Measurements from ENCODE around the gene RC3H2. TPM values are rescaled to one million over a fixed set of nuclear protein-coding genes. Genes with fewer than 3 reads are reported as not detected.

RC3H2 gene
- total and polyA plus RNA-seq, 10 of the 15 experiments (the other 5 are each of a cell fraction or from before 2014, with no cell fraction given) = 7.2 to 25.5 (median 16.1) TPM

GRCh38 chr9:122897969-122898368 lies 7.2 kb downstream of the RC3H2 start (continued):
- TF ChIP-seq WRNIP1 (IDR thresholded peaks at IDR 0.05; ENCODE audit: borderline replicate concordance, low read depth, low read length) = no peak
- TF ChIP-seq ASH2L (IDR thresholded peaks at IDR 0.05; ENCODE audit: borderline replicate concordance, low read depth) = no peak
- TF ChIP-seq POLR2A (IDR thresholded peaks at IDR 0.05; ENCODE audit: low read depth, low read length) = no peak

GRCh38 chr9:122888480-122888879 lies 16.7 kb downstream of the RC3H2 start:
- H3K4me3 ChIP-seq = no peak overlapping the region
- no peak overlapping the region for H3K4me2 ChIP-seq (ENCODE audit: control insufficient read depth, insufficient read depth)
- H3K27ac ChIP-seq (ENCODE audit: control insufficient read depth, insufficient read depth) = no peak overlapping the region
- no peak for ATAC-seq
- H3K36me3 ChIP-seq (ENCODE audit: control insufficient read depth in 2 of 2, insufficient read depth in 2 of 2, low read length in 1 of 2) = peaks cover 2 to 27% of the 10 kb centered on the region in 2 experiments
- intact Hi-C loops (cut with micrococcal nuclease; ENCODE audit: unreplicated experiment) = no loop called here
- no peak for TF ChIP-seq SPI1 (IDR thresholded peaks at IDR 0.05; ENCODE audit: borderline replicate concordance, insufficient read depth, low read depth, low read length)
- H4K20me1 ChIP-seq (ENCODE audit: control insufficient read depth, insufficient read depth) = no peaks in the 10 kb centered on the region
- ChIA-PET SMC1A (ENCODE audit: uncharacterized antibody, unreplicated experiment) (no interaction called here), POLR2A (interaction anchor here (1.5 kb wide), 1 partner anchor 15 kb away, joined by 5 read pairs; no protein-coding TSS in a partner anchor), RAD21 (ENCODE audit: unreplicated experiment) (no interaction called here), CTCF (no interaction called here)
- no peaks in the 10 kb centered on the region for H3K27me3 ChIP-seq (replicated peaks in 1 of 2; ENCODE audit: control insufficient read depth in 2 of 2, insufficient read depth in 2 of 2, low read length in 1 of 2)
- no peak overlapping the region for H2AFZ ChIP-seq (ENCODE audit: control insufficient read depth, low read depth, low read length)
- H3K4me1 ChIP-seq (ENCODE audit: control insufficient read depth, insufficient read depth, low read length) = no peaks in the 10 kb centered on the region
- WGBS (ENCODE audit: insufficient coverage, insufficient replicate concordance, low lambda C conversion rate, missing lambda C conversion rate) = 64% methylated on average over 3 of the region's 3 CpGs
- TSS peak; percentile 34 for BruUV-seq (replicated peaks)
- in situ Hi-C loops (cut with MboI) = no loop called here
- H3K79me2 ChIP-seq (ENCODE audit: control insufficient read depth, insufficient read depth, low read length) = no peaks in the 10 kb centered on the region
- no peak for FAIRE-seq
- no peak overlapping the region for H3K9ac ChIP-seq (ENCODE audit: control insufficient read depth, insufficient read depth, low read length)
- DNase-seq (ENCODE audit: low read depth, low spot score) = no peak
- H3K9me3 ChIP-seq (replicated peaks; ENCODE audit: control insufficient read depth, insufficient read depth, low read length) = no peaks in the 10 kb centered on the region

GRCh38 chr9:122883125-122883524 lies 22.0 kb downstream of the RC3H2 start:
- Histone ChIP-seq H2AFZ (ENCODE audit: control insufficient read depth, low read depth, low read length) (no peak overlapping the region), H4K20me1 (ENCODE audit: control insufficient read depth, insufficient read depth) (no peaks in the 10 kb centered on the region), H3K27ac (ENCODE audit: control insufficient read depth, insufficient read depth) (no peak overlapping the region), H3K36me3 (ENCODE audit: control insufficient read depth in 2 of 2, insufficient read depth in 2 of 2, low read length in 1 of 2) (peaks cover 6 to 36% of the 10 kb centered on the region in 2 experiments), H3K9ac (ENCODE audit: control insufficient read depth, insufficient read depth, low read length) (no peak overlapping the region), H3K27me3 (replicated peaks in 1 of 2; ENCODE audit: control insufficient read depth in 2 of 2, insufficient read depth in 2 of 2, low read length in 1 of 2) (no peaks in the 10 kb centered on the region), H3K4me3 (no peak overlapping the region), H3K4me2 (ENCODE audit: control insufficient read depth, insufficient read depth) (no peak overlapping the region), H3K79me2 (ENCODE audit: control insufficient read depth, insufficient read depth, low read length) (no peaks in the 10 kb centered on the region), H3K9me3 (replicated peaks; ENCODE audit: control insufficient read depth, insufficient read depth, low read length) (no peaks in the 10 kb centered on the region), H3K4me1 (ENCODE audit: control insufficient read depth, insufficient read depth, low read length) (no peaks in the 10 kb centered on the region)
- SMC1A ChIA-PET (ENCODE audit: uncharacterized antibody, unreplicated experiment) = interaction anchor here (1.2 to 1.7 kb wide), 3 partner anchors 15 to 108 kb away, joined by 3 to 6 read pairs (median 5); no protein-coding TSS in a partner anchor
- DNase-seq (ENCODE audit: low read depth, low spot score) (no peak), FAIRE-seq (no peak), ATAC-seq (no peak)
- RAD21 ChIA-PET (ENCODE audit: unreplicated experiment) = no interaction called here
- CTCF ChIA-PET = interaction anchor here (1.2 to 1.3 kb wide), 2 partner anchors 21 to 108 kb away, joined by 3 to 7 read pairs; no protein-coding TSS in a partner anchor
- POLR2A ChIA-PET = interaction anchor here (1.0 kb wide), 1 partner anchor 14 kb away, joined by 4 read pairs; no protein-coding TSS in a partner anchor
- no peak for TF ChIP-seq TCF7 (IDR thresholded peaks at IDR 0.05; ENCODE audit: borderline replicate concordance)
- TF ChIP-seq RELA (IDR thresholded peaks at IDR 0.05; ENCODE audit: borderline replicate concordance, partially characterized antibody) = no peak
- TF ChIP-seq CBX5 (IDR thresholded peaks at IDR 0.05; ENCODE audit: low read depth) = no peak
- TF ChIP-seq FOS (IDR thresholded peaks at IDR 0.05; ENCODE audit: borderline replicate concordance, extremely low read depth, insufficient read length) = no peak
- TF ChIP-seq BMI1 (IDR thresholded peaks at IDR 0.05; ENCODE audit: borderline replicate concordance) = no peak
- TF ChIP-seq ZNF24 (IDR thresholded peaks at IDR 0.05) = no peak
- intact Hi-C loops (cut with micrococcal nuclease; ENCODE audit: unreplicated experiment) (no loop called here), in situ Hi-C loops (cut with MboI) (no loop called here)
- BruUV-seq (replicated peaks) = no TSS peak
- WGBS (ENCODE audit: insufficient coverage, insufficient replicate concordance, low lambda C conversion rate, missing lambda C conversion rate) = 23% methylated on average over 2 of the region's 2 CpGs
